ENCODE data around the gene NXPE1. TPM values are rescaled to one million over a fixed set of nuclear protein-coding genes. Genes with fewer than 3 reads are reported as not detected.

The NXPE1 gene
- total RNA-seq, 1 experiment from 2014 or later: not detected

- Histone ChIP-seq H3K27ac (ENCODE audit: low read length) (no peak overlapping the region), H3K79me2 (ENCODE audit: low read length) (no peaks in the 10 kb centered on the region), H2AFZ (ENCODE audit: low read length) (no peak overlapping the region), H3K27me3 (ENCODE audit: low read length) (no peaks in the 10 kb centered on the region), H3K4me1 (ENCODE audit: low read length) (no peaks in the 10 kb centered on the region), H4K20me1 (ENCODE audit: insufficient read depth, low read depth, low read length) (no peaks in the 10 kb centered on the region), H3K4me2 (ENCODE audit: low read depth, low read length, poor library complexity, severe bottlenecking) (no peak overlapping the region), H3K9me2 (replicated peaks; ENCODE audit: insufficient read depth, low read length) (no peaks in the 10 kb centered on the region), H3K36me3 (ENCODE audit: insufficient read depth, low read length) (no peaks in the 10 kb centered on the region), H3K9ac (ENCODE audit: low read length) (no peak overlapping the region), H3K9me3 (ENCODE audit: low read length) (no peaks in the 10 kb centered on the region), H3K4me3 (ENCODE audit: low read length) (no peak overlapping the region)
- DNase-seq: no peak
These were observed 12.0 kb upstream of the NXPE1 start for GRCh38 chr11:114571712-114572111.

GRCh38 chr11:114569801-114570200 is 10.1 kb upstream of the NXPE1 start:
- Histone ChIP-seq H3K9ac (ENCODE audit: low read length) (no peak overlapping the region), H3K9me2 (replicated peaks; ENCODE audit: insufficient read depth, low read length) (no peaks in the 10 kb centered on the region), H2AFZ (ENCODE audit: low read length) (no peak overlapping the region), H3K4me3 (ENCODE audit: low read length) (no peak overlapping the region), H4K20me1 (ENCODE audit: insufficient read depth, low read depth, low read length) (no peaks in the 10 kb centered on the region), H3K27me3 (ENCODE audit: low read length) (no peaks in the 10 kb centered on the region), H3K79me2 (ENCODE audit: low read length) (no peaks in the 10 kb centered on the region), H3K36me3 (ENCODE audit: insufficient read depth, low read length) (no peaks in the 10 kb centered on the region), H3K4me2 (ENCODE audit: low read depth, low read length, poor library complexity, severe bottlenecking) (no peak overlapping the region), H3K9me3 (ENCODE audit: low read length) (no peaks in the 10 kb centered on the region), H3K4me1 (ENCODE audit: low read length) (no peaks in the 10 kb centered on the region), H3K27ac (ENCODE audit: low read length) (no peak overlapping the region)
- DNase-seq: no peak

- H3K9me2 ChIP-seq (replicated peaks; ENCODE audit: insufficient read depth, low read length): no peaks in the 10 kb centered on the region
- no peak overlapping the region for H3K4me3 ChIP-seq (ENCODE audit: low read length)
- no peaks in the 10 kb centered on the region for H3K4me1 ChIP-seq (ENCODE audit: low read length)
- no peak for DNase-seq
- H3K9me3 ChIP-seq (ENCODE audit: low read length): no peaks in the 10 kb centered on the region
- H3K27me3 ChIP-seq (ENCODE audit: low read length): no peaks in the 10 kb centered on the region
- H3K9ac ChIP-seq (ENCODE audit: low read length): no peak overlapping the region
- no peak overlapping the region for H2AFZ ChIP-seq (ENCODE audit: low read length)
- H4K20me1 ChIP-seq (ENCODE audit: insufficient read depth, low read depth, low read length): no peaks in the 10 kb centered on the region
- H3K4me2 ChIP-seq (ENCODE audit: low read depth, low read length, poor library complexity, severe bottlenecking): no peak overlapping the region
- no peak overlapping the region for H3K27ac ChIP-seq (ENCODE audit: low read length)
- no peaks in the 10 kb centered on the region for H3K79me2 ChIP-seq (ENCODE audit: low read length)
- no peaks in the 10 kb centered on the region for H3K36me3 ChIP-seq (ENCODE audit: insufficient read depth, low read length)
These were observed 6.6 kb upstream of the NXPE1 start for GRCh38 chr11:114566276-114566675.

- Histone ChIP-seq H3K27me3 (ENCODE audit: low read length) (no peaks in the 10 kb centered on the region), H3K4me1 (ENCODE audit: low read length) (no peaks in the 10 kb centered on the region), H3K9ac (ENCODE audit: low read length) (no peak overlapping the region), H3K79me2 (ENCODE audit: low read length) (no peaks in the 10 kb centered on the region), H3K4me3 (ENCODE audit: low read length) (no peak overlapping the region), H3K9me3 (ENCODE audit: low read length) (no peaks in the 10 kb centered on the region), H3K4me2 (ENCODE audit: low read depth, low read length, poor library complexity, severe bottlenecking) (no peak overlapping the region), H3K9me2 (replicated peaks; ENCODE audit: insufficient read depth, low read length) (no peaks in the 10 kb centered on the region), H3K27ac (ENCODE audit: low read length) (no peak overlapping the region), H3K36me3 (ENCODE audit: insufficient read depth, low read length) (no peaks in the 10 kb centered on the region), H2AFZ (ENCODE audit: low read length) (no peak overlapping the region), H4K20me1 (ENCODE audit: insufficient read depth, low read depth, low read length) (no peaks in the 10 kb centered on the region)
- DNase-seq: no peak
These were observed 5.2 kb upstream of the NXPE1 start for GRCh38 chr11:114564831-114565230.

GRCh38 chr11:114563077-114563476 is 3.4 kb upstream of the NXPE1 start:
- no peaks in the 10 kb centered on the region for H3K9me2 ChIP-seq (replicated peaks; ENCODE audit: insufficient read depth, low read length)
- H3K9ac ChIP-seq (ENCODE audit: low read length): no peak overlapping the region
- H3K79me2 ChIP-seq (ENCODE audit: low read length): no peaks in the 10 kb centered on the region
- no peaks in the 10 kb centered on the region for H4K20me1 ChIP-seq (ENCODE audit: insufficient read depth, low read depth, low read length)
- H3K4me1 ChIP-seq (ENCODE audit: low read length): no peaks in the 10 kb centered on the region
- H3K27me3 ChIP-seq (ENCODE audit: low read length): no peaks in the 10 kb centered on the region
- H3K4me3 ChIP-seq (ENCODE audit: low read length): no peak overlapping the region
- DNase-seq: no peak
- no peak overlapping the region for H3K4me2 ChIP-seq (ENCODE audit: low read depth, low read length, poor library complexity, severe bottlenecking)
- H2AFZ ChIP-seq (ENCODE audit: low read length): no peak overlapping the region
- no peak overlapping the region for H3K27ac ChIP-seq (ENCODE audit: low read length)
- H3K36me3 ChIP-seq (ENCODE audit: insufficient read depth, low read length): no peaks in the 10 kb centered on the region
- no peaks in the 10 kb centered on the region for H3K9me3 ChIP-seq (ENCODE audit: low read length)

GRCh38 chr11:114562166-114562916 is 2.7 kb upstream of the NXPE1 start:
- no peak for DNase-seq
- Histone ChIP-seq H3K9ac (ENCODE audit: low read length) (no peak overlapping the region), H3K4me2 (ENCODE audit: low read depth, low read length, poor library complexity, severe bottlenecking) (no peak overlapping the region)

GRCh38 chr11:114556135-114556534 is 3.5 kb downstream of the NXPE1 start:
- Histone ChIP-seq H3K9ac (ENCODE audit: low read length) (no peak overlapping the region), H3K4me3 (ENCODE audit: low read length) (no peak overlapping the region), H3K79me2 (ENCODE audit: low read length) (no peaks in the 10 kb centered on the region), H3K9me2 (replicated peaks; ENCODE audit: insufficient read depth, low read length) (no peaks in the 10 kb centered on the region), H3K36me3 (ENCODE audit: insufficient read depth, low read length) (no peaks in the 10 kb centered on the region), H3K27ac (ENCODE audit: low read length) (no peak overlapping the region), H3K9me3 (ENCODE audit: low read length) (no peaks in the 10 kb centered on the region), H4K20me1 (ENCODE audit: insufficient read depth, low read depth, low read length) (no peaks in the 10 kb centered on the region), H3K4me2 (ENCODE audit: low read depth, low read length, poor library complexity, severe bottlenecking) (no peak overlapping the region), H3K4me1 (ENCODE audit: low read length) (no peaks in the 10 kb centered on the region), H3K27me3 (ENCODE audit: low read length) (no peaks in the 10 kb centered on the region), H2AFZ (ENCODE audit: low read length) (no peak overlapping the region)
- no peak for DNase-seq

More at GRCh38 chr11:114562166-114562916, 2.7 kb upstream of the NXPE1 start:
- H2AFZ ChIP-seq (ENCODE audit: low read length): no peak overlapping the region
- H3K9me3 ChIP-seq (ENCODE audit: low read length): no peaks in the 10 kb centered on the region
- no peak overlapping the region for H3K27ac ChIP-seq (ENCODE audit: low read length)
- H3K79me2 ChIP-seq (ENCODE audit: low read length): no peaks in the 10 kb centered on the region
- H4K20me1 ChIP-seq (ENCODE audit: insufficient read depth, low read depth, low read length): no peaks in the 10 kb centered on the region
- H3K9me2 ChIP-seq (replicated peaks; ENCODE audit: insufficient read depth, low read length): no peaks in the 10 kb centered on the region
- H3K4me1 ChIP-seq (ENCODE audit: low read length): no peaks in the 10 kb centered on the region
- H3K4me3 ChIP-seq (ENCODE audit: low read length): no peak overlapping the region
- no peaks in the 10 kb centered on the region for H3K27me3 ChIP-seq (ENCODE audit: low read length)
- H3K36me3 ChIP-seq (ENCODE audit: insufficient read depth, low read length): no peaks in the 10 kb centered on the region

GRCh38 chr11:114553642-114554041 is 6.0 kb downstream of the NXPE1 start:
- Histone ChIP-seq H3K9me2 (replicated peaks; ENCODE audit: insufficient read depth, low read length) (no peaks in the 10 kb centered on the region), H3K36me3 (ENCODE audit: insufficient read depth, low read length) (no peaks in the 10 kb centered on the region), H3K4me2 (ENCODE audit: low read depth, low read length, poor library complexity, severe bottlenecking) (no peak overlapping the region), H3K27me3 (ENCODE audit: low read length) (no peaks in the 10 kb centered on the region), H3K9me3 (ENCODE audit: low read length) (no peaks in the 10 kb centered on the region), H4K20me1 (ENCODE audit: insufficient read depth, low read depth, low read length) (no peaks in the 10 kb centered on the region), H3K9ac (ENCODE audit: low read length) (no peak overlapping the region), H2AFZ (ENCODE audit: low read length) (no peak overlapping the region), H3K4me1 (ENCODE audit: low read length) (no peaks in the 10 kb centered on the region), H3K79me2 (ENCODE audit: low read length) (no peaks in the 10 kb centered on the region), H3K27ac (ENCODE audit: low read length) (no peak overlapping the region), H3K4me3 (ENCODE audit: low read length) (no peak overlapping the region)
- DNase-seq: no peak
